ENCODE results near the gene PHF13.

Gene PHF13

DNA sequence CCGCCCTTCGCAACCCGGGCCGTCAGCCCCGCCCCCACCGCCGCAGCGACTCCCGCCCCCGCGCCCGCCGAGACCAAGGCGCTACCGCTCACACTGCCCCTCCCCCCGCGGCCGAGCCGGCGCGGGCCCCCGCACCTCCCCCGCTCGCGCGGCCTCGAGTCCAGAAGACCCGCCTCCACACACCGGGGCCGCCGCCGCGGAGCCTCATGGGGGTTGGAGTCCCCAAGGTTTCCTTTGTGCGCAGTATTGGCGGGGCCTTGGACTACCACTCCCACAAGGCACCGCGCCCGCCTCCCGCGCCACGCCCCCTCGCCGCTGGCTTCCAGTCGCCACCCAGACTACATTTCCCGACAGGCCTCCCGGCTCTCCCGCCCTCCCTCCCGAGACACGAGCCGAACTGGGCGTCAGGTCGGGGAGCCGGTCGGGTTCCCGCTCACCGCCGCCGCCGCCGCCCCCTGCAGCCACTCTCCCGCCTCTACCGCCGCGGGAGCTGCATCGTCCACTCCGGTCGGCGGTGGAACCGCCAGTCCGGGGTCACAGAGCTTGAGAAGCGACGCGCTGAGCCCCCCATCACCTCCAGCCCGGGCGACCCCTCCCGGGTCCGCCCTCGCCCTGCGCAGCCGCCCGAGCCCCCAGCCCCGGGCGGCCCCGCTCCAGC lies at the start of gene PHF13:
Gene PHF13, plus strand, starts transcription at position 371 of the 658 bp plus-strand sequence. CDS start 336 bp downstream, outside the sequence.
- DNase-seq (ENCODE audit: low read depth in 2 of 2) = peak; percentile 100

DNA sequence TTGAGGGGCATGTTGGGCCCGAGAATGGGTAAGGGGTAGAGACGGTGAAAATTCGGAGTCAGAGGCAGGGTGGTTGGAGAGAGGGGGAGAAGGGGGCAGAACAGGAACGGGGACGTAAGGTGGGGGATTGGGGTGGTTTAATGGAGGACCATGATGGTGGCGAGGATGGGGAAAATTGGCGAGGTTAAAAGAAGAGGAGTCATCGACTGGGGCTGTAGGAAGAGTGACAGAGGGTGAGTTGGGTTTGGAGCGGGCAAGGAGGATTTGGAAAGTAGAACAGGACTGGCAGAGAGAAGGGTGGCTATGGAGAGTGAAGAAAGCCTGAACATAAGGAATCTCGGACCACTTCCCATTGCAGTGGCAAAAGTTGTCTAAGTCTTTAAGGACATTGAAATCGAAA lies 44.5 kb upstream of the PHF13 start:
- no peak for DNase-seq (ENCODE audit: low read depth in 2 of 2)

DNA sequence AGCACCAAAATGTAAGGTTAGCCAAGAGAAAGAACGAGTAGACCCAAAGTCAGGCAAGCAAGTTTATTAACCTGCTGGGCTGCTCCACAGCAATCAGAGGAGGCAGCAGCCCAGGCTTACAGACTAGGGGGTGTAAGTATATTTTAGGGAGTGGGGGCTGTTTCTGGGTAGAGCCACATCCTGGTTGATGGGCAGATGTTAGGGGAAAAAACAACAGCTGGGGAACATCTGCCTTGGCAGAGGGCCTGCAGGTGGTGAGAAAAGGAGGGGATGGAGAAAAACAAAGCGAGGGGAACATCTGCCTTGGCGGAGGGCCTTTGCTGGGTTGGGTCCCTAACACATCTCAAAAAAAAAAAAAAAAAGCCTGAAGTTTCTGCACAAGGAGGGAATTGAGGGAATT lies 43.4 kb upstream of the PHF13 start:
- no peak for DNase-seq (ENCODE audit: low read depth in 2 of 2)

DNA sequence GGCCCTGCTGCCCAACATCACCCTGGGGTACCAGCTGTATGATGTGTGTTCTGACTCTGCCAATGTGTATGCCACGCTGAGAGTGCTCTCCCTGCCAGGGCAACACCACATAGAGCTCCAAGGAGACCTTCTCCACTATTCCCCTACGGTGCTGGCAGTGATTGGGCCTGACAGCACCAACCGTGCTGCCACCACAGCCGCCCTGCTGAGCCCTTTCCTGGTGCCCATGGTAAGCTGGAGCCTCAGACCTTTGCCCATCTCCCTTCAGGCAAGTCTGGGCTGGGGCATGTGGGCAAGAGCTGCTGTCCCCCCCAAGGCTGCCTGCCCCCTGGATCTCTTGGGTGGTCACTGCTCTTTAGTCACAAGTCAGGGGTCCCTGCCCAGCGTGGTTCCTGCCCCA lies 42.5 kb upstream of the PHF13 start:
- no peak for DNase-seq (ENCODE audit: low read depth in 2 of 2)

DNA sequence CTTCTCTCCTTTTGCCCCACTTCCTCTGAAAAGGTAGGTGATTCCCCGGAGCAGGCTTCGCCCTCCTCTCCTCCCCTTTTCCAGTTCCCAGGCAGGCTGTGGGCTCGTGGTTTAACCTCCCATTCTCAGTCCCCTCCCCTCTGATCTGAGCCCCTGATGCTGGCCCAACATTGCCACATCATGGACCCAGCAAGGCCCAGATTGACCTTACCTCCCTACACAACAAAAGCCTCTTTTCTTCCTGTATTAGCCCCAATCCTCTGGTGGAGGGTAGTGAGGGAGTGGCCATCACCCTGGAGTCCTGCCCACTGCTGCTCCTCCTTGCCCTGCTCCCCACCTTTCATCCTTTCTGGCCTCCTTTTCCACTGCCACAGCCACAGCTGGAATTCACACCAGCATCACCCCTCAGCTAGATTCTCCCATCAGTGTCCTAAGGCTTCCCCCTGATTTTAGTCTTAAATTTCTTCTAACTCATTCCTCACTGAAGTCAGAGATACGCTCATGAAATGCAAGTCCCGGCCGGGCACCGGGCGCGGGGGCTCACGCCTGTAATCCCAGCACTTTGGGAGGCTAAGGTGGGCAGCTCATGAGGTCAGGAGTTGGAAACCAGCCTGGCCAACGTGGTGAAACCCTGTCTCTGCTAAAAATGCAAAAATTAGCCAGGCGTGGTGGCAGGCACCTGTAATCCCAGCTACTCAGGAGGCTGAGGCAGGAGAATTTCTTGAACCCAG lies 40.7 kb upstream of the PHF13 start:
- DNase-seq (ENCODE audit: low read depth in 2 of 2) = no peak

DNA sequence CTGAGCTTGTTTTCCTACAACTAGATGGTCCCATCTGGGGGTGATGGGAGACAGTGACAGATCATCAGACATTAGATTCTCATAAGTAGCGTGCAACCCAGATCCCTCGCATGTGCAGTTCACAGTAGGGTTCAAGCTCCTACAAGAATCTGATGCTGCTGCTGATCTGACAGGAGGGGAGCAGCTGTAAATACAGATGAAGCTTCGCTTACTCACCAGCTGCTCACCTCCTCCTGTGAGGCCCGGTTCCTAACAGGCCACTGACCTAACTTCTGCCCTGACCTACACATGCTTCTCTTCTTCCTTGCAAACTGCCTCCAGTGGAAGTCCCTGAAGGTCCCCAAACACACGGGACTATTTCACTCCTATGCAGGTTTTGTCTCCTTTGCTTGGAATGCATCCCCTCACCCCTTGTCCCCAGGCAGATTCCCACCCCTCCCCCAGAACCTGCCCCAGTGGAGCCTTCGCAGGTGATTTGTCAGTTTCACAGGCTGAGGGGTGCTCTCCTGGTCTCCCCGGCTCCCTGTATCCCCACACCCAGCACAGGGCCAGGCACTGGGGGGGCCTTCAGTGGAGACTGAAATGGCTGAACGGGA lies 39.4 kb upstream of the PHF13 start:
- DNase-seq (ENCODE audit: low read depth in 2 of 2) = no peak

DNA sequence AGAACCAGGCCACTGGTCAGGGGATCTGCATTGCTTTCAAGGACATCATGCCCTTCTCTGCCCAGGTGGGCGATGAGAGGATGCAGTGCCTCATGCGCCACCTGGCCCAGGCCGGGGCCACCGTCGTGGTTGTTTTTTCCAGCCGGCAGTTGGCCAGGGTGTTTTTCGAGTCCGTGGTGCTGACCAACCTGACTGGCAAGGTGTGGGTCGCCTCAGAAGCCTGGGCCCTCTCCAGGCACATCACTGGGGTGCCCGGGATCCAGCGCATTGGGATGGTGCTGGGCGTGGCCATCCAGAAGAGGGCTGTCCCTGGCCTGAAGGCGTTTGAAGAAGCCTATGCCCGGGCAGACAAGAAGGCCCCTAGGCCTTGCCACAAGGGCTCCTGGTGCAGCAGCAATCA lies 38.7 kb upstream of the PHF13 start:
- DNase-seq (ENCODE audit: low read depth in 2 of 2) = no peak

DNA sequence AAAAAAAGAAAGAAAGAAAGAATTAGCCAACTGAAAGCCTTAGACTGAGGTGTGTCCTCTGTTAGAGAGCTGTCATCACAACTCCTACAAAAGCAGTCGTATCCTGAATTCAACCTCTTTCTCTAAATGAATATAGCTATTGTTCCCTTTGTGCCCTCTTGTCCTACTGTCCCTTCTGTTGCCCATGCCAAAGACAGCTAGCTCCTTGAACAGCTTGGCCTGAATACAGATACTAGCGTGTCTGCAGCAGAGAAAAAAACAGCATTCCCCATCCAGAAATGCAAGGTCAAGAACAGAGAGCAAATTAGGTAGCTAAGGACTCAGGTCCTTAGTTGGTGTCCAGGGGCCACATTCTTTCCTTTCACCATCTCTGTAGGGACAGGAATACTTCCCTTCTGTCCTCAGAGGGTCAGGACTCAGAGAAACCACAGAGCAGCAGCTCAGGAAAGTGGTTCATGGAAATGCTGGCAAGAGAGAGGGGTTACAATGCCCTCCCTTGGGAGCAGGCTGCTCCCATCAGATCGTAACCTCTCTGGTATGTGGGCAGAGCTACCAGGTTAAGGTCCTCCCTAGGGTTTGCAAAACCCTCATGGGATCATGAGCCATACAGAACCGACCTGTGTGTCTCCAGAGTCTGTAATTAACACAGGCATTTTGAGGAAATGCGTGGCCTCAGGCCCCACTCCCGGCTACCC lies 35.6 kb upstream of the PHF13 start:
- DNase-seq (ENCODE audit: low read depth in 2 of 2) = no peak

DNA sequence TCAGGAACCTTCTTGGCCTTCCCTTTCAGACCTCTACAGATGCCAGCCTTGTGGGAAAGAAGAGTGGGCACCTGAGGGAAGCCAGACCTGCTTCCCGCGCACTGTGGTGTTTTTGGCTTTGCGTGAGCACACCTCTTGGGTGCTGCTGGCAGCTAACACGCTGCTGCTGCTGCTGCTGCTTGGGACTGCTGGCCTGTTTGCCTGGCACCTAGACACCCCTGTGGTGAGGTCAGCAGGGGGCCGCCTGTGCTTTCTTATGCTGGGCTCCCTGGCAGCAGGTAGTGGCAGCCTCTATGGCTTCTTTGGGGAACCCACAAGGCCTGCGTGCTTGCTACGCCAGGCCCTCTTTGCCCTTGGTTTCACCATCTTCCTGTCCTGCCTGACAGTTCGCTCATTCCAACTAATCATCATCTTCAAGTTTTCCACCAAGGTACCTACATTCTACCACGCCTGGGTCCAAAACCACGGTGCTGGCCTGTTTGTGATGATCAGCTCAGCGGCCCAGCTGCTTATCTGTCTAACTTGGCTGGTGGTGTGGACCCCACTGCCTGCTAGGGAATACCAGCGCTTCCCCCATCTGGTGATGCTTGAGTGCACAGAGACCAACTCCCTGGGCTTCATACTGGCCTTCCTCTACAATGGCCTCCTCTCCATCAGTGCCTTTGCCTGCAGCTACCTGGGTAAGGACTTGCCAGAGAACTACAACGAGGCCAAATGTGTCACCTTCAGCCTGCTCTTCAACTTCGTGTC lies 34.7 kb upstream of the PHF13 start:
- no peak for DNase-seq (ENCODE audit: low read depth in 2 of 2)

DNA sequence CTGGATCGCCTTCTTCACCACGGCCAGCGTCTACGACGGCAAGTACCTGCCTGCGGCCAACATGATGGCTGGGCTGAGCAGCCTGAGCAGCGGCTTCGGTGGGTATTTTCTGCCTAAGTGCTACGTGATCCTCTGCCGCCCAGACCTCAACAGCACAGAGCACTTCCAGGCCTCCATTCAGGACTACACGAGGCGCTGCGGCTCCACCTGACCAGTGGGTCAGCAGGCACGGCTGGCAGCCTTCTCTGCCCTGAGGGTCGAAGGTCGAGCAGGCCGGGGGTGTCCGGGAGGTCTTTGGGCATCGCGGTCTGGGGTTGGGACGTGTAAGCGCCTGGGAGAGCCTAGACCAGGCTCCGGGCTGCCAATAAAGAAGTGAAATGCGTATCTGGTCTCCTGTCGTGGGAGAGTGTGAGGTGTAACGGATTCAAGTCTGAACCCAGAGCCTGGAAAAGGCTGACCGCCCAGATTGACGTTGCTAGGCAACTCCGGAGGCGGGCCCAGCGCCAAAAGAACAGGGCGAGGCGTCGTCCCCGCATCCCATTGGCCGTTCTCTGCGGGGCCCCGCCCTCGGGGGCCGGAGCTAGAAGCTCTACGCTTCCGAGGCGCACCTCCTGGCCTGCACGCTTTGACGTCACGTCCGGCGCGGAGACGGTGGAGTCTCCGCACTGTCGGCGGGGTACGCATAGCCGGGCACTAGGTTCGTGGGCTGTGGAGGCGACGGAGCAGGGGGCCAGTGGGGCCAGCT lies 34.0 kb upstream of the PHF13 start, which contains the start of gene ZBTB48:
Gene ZBTB48, plus strand, starts transcription at position 621 of the 745 bp plus-strand sequence. CDS start 616 bp downstream, outside the sequence.
- DNase-seq (ENCODE audit: low read depth in 2 of 2) = peak; percentile 98

DNA sequence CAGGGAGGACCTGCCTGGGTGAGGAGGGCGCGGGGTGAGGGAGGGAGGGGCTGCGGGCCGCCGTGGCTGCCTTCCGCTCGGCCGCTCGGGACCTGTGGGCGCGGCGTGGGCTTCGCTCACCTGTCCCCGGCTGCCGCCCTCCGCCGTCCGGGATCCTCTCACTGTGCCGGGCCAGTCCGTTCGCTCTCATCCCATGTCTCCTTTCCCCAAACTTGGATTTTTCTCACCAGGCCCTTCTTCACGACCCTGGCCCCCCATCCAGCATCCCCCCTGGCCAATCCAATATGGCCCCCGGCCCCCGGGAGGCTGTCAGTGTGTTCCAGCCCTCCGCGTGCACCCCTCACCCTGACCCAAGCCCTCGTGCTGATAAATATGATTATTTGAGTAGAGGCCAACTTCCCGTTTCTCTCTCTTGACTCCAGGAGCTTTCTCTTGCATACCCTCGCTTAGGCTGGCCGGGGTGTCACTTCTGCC lies 33.4 kb upstream of the PHF13 start:
- no peak for DNase-seq (ENCODE audit: low read depth in 2 of 2)

DNA sequence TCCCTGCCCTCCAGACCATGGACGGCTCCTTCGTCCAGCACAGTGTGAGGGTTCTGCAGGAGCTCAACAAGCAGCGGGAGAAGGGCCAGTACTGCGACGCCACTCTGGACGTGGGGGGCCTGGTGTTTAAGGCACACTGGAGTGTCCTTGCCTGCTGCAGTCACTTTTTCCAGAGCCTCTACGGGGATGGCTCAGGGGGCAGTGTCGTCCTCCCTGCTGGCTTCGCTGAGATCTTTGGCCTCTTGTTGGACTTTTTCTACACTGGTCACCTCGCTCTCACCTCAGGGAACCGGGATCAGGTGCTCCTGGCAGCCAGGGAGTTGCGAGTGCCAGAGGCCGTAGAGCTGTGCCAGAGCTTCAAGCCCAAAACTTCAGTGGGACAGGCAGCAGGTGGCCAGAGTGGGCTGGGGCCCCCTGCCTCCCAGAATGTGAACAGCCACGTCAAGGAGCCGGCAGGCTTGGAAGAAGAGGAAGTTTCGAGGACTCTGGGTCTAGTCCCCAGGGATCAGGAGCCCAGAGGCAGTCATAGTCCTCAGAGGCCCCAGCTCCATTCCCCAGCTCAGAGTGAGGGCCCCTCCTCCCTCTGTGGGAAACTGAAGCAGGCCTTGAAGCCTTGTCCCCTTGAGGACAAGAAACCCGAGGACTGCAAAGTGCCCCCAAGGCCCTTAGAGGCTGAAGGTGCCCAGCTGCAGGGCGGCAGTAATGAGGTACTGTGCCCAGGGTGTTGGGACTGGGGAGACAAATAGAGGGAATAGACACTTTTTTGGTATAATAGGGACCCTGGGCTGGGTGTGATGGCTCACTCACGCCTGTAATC lies 32.7 kb upstream of the PHF13 start:
- no peak for DNase-seq (ENCODE audit: low read depth in 2 of 2)

DNA sequence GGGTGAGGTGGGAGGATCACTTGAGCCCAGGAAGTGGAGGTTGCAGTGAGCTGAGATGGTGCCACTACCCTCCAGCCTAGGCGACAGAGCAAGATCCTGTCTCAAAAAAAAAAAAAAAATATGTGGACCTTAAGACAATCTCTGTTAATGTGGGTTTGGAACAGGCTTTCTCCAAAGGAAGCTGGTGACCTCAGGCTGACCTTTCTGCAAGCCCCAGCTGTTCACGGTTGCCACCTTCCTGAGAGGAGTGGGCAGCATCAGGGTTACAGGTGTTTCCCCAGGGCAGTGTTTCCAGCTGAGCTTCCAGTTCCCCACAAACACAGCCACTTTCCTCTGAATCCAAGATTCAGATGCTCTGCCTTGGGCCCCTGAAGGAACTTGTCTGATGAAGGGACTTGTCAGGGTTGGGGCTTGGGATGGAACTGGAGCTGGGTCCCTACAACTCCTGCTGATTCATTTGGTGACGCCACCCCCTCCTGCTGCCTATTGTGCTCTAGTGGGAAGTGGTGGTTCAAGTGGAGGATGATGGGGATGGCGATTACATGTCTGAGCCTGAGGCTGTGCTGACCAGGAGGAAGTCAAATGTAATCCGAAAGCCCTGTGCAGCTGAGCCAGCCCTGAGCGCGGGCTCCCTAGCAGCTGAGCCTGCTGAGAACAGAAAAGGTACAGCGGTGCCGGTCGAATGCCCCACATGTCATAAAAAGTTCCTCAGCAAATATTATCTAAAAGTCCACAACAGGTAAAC lies 31.8 kb upstream of the PHF13 start:
- DNase-seq (ENCODE audit: low read depth in 2 of 2) = no peak

DNA sequence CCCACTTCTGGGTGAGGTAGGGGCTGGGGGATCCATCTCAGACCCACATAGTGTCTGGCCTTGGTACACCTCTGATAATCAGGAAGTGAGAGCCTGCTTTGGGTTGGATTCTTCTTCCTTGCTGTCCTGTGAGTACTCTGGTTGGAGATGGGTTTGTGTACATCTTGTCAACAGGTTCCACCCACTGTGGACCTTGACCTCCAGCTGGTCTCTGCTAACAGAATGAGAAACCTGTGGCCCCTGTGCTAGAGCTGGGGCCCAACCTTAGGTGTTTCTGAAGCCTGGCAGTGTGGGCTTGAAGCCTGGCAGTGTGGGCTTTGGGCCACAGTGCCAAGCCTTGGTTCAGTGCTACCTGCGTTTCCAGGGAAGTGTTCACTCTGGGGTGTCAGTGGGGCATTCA lies 31.2 kb upstream of the PHF13 start:
- no peak for DNase-seq (ENCODE audit: low read depth in 2 of 2)

DNA sequence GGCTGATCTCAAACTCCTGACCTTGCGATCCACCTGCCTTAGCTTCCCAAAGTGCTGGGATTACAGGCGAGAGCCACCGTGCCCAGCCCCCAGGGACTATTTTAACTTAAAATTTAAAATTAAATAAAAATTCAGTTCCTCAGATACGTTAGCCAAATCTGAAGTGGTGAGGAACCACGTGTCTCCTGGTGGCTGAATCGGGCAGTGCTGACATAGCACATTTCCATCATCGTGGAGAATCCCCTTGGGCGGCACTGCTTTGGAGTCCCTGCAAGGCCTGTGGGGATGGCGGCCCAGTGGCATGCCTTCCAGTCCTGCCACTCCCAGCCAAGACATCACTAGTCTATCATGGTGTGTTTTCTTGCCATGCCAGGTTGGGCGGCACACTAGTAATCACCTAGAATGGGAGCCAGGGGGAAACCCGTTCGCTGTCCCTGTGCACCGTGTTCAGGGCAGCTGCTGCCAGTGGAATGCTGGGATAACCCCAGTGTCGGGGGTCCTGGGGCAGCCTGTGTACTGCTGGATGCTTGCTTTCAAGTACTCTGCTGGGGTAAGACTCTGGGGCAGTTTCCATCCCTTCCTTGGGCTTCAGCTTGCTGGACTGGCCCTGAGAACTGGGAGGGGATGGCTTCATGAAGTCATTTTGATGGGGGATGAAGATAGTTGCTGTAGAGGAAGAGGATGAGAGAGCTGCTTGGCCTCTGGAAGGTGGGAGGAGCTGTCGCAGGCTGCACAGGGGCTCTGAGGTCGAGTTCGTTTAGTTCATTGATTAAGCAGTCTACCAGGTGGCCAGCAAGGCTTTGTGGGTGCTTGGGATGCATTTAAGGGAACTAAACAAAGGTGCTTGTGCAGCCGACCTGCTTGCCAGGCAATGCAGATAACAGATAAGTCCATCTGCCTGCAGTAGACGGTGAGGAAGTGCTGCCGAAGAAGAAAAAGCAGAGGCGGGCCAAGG lies 29.1 kb upstream of the PHF13 start:
- DNase-seq (ENCODE audit: low read depth in 2 of 2) = no peak

DNA sequence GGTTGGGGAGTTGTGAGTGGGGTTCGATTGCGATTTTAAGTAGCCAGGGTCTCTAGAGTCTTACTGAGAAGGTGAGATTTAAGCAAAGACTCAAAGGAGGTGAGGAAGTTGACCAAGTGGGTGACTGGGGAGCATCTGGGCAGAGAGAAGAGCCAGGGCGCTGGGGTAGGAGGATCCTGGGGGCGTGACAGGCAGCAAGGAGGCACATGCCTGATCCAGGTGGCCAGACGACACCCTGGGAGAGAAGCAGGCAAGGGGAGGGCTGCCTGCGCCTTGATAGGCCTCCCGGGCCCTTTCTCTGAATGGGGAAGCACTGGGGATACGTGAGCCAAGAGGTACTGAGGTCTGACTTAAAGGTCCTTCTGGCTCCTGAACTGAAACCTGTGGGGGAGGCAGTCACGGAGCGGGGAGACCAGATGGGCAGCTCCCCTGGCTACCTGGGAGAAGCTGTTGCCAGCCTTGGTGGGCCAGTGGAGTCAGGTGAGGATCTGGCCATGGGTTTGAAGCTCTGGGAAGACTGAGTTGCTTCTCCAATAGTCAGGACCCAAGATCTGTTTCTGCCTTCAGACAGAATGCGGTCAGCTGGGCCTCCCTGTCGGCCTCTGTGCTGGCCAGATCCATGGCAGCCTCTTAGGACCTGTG lies 28.3 kb upstream of the PHF13 start:
- DNase-seq (ENCODE audit: low read depth in 2 of 2) = no peak

DNA sequence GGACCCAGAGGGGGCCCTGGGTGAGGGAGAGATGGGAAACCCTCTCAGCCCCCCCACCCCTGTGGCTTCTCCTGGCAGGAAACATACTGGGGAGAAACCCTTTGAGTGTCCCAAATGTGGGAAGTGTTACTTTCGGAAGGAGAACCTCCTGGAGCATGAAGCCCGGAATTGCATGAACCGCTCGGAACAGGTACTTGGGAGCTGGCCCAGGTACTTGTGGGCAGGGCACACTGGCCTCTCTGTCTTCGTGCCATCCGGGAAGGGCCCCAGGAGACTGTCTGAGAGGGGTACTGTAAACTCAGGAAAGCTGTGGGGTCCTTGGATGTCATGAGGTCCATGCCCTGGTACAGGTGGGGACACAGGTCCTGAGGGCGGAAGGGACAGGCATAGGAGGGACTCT lies 27.7 kb upstream of the PHF13 start:
- no peak for DNase-seq (ENCODE audit: low read depth in 2 of 2)

DNA sequence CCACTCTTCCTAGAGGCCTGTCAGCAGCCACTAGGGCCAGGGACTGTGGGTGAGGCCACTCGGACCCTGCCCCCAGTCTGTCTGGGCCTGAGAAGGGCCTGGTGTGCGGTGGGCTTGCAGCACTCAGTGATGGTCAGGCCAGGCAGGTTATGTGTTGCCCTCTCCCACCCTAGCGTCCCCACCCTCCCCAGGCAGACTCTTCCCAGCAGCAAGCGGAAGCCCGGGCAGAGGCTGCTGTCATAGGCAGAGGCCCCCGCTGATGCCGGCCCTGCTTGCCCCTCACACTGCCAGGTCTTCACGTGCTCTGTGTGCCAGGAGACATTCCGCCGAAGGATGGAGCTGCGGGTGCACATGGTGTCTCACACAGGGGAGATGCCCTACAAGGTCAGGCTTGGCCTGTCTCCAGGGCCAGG lies 27.1 kb upstream of the PHF13 start:
- no peak for DNase-seq (ENCODE audit: low read depth in 2 of 2)
